Stomach (tissue), 9 donors: ENCODE results near the gene FBXO2. TPM values are rescaled to one million over a fixed set of nuclear protein-coding genes. Genes with fewer than 3 reads are reported as not detected.

Experiments used
- DNase-seq, 2 donors: peaks; one replicate each; pipeline versions ENCODE4 v3.0.0 to v3.0.0-alpha.2; 2013 to 2019
- H3K27ac ChIP-seq, 5 donors: fragments of 200-600 bp in 4 of 5; sonication (generic) in 4 of 5; one replicate each; pipeline ENCODE4 v1.5.1; 2013 to 2019; ENCODE audit warnings: mild to moderate bottlenecking in 1 of 5, moderate library complexity in 1 of 5
- H3K27me3 ChIP-seq, 3 donors: fragments of 200-600 bp; sonication (generic); one replicate each; pipeline ENCODE4 v1.5.1; 2017 to 2019; ENCODE audit warnings: mixed run types in 1 of 3
- H3K36me3 ChIP-seq, 4 donors: fragments of 200-600 bp; sonication (generic); 1 replicate in 3 of 4; 2 replicates in 1 of 4; pipeline ENCODE4 v1.5.1; 2016 to 2019
- H3K4me1 ChIP-seq, 4 donors: fragments of 200-600 bp; sonication (generic); one replicate each; pipeline ENCODE4 v1.5.1; 2016 to 2019
- H3K4me3 ChIP-seq, 4 donors: fragments of 200-600 bp; sonication (generic) in 3 of 4; one replicate each; pipeline ENCODE4 v1.5.1; 2016 to 2019; ENCODE audit warnings: mild to moderate bottlenecking in 1 of 4
- H3K9me3 ChIP-seq, 4 donors: fragments of 200-600 bp; sonication (generic); one replicate each; pipeline ENCODE4 v1.5.1; 2016 to 2019
- EP300 ChIP-seq: sonication (generic); formaldehyde crosslinking; IDR thresholded peaks from one replicate; pipeline ENCODE4 v1.6.1; 2017; ENCODE audit warnings: antibody characterized with exemption
- POLR2A ChIP-seq, 4 donors: fragments of 450-650 bp; IDR thresholded peaks; one replicate each; pipeline ENCODE4 v1.6.1; 2016; ENCODE audit warnings: antibody characterized with exemption in 4 of 4, control low read depth in 2 of 4, mild to moderate bottlenecking in 1 of 4, moderate library complexity in 1 of 4
- POLR2AphosphoS5 ChIP-seq, 3 donors: sonication (generic); formaldehyde crosslinking; IDR thresholded peaks; one replicate each; pipeline ENCODE4 v1.6.1; 2016; ENCODE audit warnings: antibody characterized with exemption in 3 of 3
- WGBS, 5 donors: extraction: QIAGEN DNeasy Blood & Tissue Kit in 3 of 5; methylation state at CpG; one replicate each; pipeline versions ENCODE4 v1.1.5 to v1.1.7; 2013 to 2018; 5-methylcytosine and 5-hydroxymethylcytosine counted together
- intact Hi-C: fragments of 100-400 bp; cut with DNase I; formaldehyde crosslinking; loops from one replicate; pipeline ENCODE4 v1.15.1; 2023; ENCODE audit warnings: low total_unique reads
- polyA plus RNA-seq, 3 donors: library from polyadenylated mRNA; stranded (reverse); fragments of 200-250 nt; gene quantifications; one replicate each; pipeline ENCODE4 v1.2.3, GENCODE V29; 2013
- total RNA-seq, 5 donors: library from RNA; depleted of rRNA; stranded (reverse); fragments of >200 nt; gene quantifications; one replicate each; pipeline versions ENCODE4 v1.1.0 to v1.2.3, GENCODE V29; 2014 to 2016
- TF ChIP-seq, protein P1 (sequence below), 7 experiments: fragments of 450-650 bp in 4 of 7; fragments of 200-600 bp in 3 of 7; sonication (generic) in 3 of 7; IDR thresholded peaks; one replicate each; pipeline ENCODE4 v1.5.1; 2016 to 2019; ENCODE audit warnings: antibody characterized with exemption in 7 of 7, control low read depth in 2 of 7, mild to moderate bottlenecking in 1 of 7
- donor health status: healthy with polysubstance abuse.
- donor health status: Bipolar disorder and iron deficiency.
- donor health status: healthy.

Gene FBXO2
- total and polyA plus RNA-seq, 8 donors: 2.5 to 16.7 (median 9.0) TPM; not detected in 2

DNA sequence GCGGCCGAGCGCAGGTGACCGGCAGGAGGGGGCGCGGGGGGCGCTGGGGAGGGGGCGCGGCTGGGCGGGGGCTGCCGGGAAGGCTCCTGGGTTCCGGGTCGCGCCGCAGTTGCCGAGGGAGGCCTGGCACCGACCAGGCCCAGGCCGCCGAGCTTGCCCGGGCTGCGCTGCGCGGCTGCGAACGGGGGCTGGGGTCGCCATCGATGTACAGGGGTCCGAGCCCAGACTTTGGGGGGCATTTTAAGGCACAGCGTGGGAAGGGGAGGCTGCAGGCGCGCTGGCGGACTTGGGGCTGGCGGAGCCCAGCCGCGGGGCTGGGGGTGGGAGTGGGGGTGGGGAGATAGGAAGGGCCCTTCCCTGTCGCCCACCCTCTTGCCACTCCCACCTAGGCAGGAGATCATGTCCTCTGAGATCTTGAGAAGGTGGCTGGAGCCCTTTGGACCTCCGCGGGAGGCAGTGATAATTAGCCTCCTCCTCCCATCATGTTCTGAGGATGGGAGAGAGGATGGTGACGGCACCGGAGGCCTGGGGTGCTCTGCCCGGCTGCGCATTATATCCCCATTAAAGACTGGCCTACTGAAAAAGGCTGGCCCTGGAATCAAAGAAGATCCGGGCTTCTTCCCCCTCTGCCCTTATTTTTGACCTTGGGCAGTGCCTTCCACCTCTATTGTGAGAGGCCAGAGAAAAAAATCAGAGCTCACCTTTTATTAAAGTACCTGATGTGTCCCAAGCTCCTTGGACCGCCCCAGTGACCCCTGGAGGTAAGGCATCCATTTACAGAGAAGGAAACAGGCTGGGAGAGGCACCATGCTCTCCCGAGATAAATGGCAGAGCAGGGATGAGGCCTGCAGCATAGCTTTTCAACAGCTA is 945 bp upstream of the FBXO2 start:
- TF ChIP-seq, protein P1, sequence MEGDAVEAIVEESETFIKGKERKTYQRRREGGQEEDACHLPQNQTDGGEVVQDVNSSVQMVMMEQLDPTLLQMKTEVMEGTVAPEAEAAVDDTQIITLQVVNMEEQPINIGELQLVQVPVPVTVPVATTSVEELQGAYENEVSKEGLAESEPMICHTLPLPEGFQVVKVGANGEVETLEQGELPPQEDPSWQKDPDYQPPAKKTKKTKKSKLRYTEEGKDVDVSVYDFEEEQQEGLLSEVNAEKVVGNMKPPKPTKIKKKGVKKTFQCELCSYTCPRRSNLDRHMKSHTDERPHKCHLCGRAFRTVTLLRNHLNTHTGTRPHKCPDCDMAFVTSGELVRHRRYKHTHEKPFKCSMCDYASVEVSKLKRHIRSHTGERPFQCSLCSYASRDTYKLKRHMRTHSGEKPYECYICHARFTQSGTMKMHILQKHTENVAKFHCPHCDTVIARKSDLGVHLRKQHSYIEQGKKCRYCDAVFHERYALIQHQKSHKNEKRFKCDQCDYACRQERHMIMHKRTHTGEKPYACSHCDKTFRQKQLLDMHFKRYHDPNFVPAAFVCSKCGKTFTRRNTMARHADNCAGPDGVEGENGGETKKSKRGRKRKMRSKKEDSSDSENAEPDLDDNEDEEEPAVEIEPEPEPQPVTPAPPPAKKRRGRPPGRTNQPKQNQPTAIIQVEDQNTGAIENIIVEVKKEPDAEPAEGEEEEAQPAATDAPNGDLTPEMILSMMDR (IDR thresholded peaks at IDR 0.05): no peak
- TF ChIP-seq POLR2A (IDR thresholded peaks at IDR 0.05) (no peak), EP300 (no peak), POLR2AphosphoS5 (IDR thresholded peaks at IDR 0.05) (no peak)
- peak overlapping the region; percentile 74 to 86 (median 80) for H3K4me3 ChIP-seq
- peak overlapping the region in 3 of 5 donors; percentile 60 to 82 (median 80) for H3K27ac ChIP-seq
- intact Hi-C loops: no loop called here
- H3K9me3 ChIP-seq: no peaks in the 10 kb centered on the region
- peaks cover 0 to 25% (median 20%) of the 10 kb centered on the region in 4 donors for H3K36me3 ChIP-seq
- WGBS, 5 donors: 6 to 17% (median 12%) methylated on average over 14 to 45 of the region's 45 CpGs
- H3K4me1 ChIP-seq: peaks cover 28 to 40% (median 36%) of the 10 kb centered on the region in 4 donors
- peaks cover 0 to 19% (median 1%) of the 10 kb centered on the region in 3 donors for H3K27me3 ChIP-seq
- DNase-seq: no peak

DNA sequence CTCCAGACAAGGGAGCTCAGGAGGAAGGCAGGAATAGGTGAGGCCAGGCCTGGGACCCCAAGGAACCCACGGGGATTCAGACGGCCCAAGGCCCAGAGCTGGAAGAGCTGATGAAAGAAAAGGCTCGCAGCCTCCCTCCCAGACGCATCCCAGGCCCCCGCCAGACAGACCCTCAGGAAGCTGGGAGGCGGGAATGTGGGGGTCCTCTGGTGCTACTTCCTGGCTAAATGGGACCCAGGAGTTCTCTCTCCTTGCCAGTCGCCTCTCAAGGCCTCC is 430 bp downstream of the FBXO2 start:
- H3K36me3 ChIP-seq: peaks cover 0 to 15% (median 9%) of the 10 kb centered on the region in 4 donors
- WGBS, 5 donors: 20 to 55% (median 48%) methylated on average over 1 to 7 of the region's 7 CpGs; no CpG with 5 or more reads in 1 of the 5 donors
- peak overlapping the region in 4 of 5 donors; percentile 80 to 88 (median 84) for H3K27ac ChIP-seq
- no peaks in the 10 kb centered on the region for H3K9me3 ChIP-seq
- DNase-seq: no peak
- H3K4me1 ChIP-seq: peaks cover 42 to 53% (median 50%) of the 10 kb centered on the region in 4 donors
- H3K4me3 ChIP-seq: peak overlapping the region; percentile 74 to 86 (median 80)
- peaks cover 0 to 33% (median 15%) of the 10 kb centered on the region in 3 donors for H3K27me3 ChIP-seq
- TF ChIP-seq POLR2A (IDR thresholded peaks at IDR 0.05) (no peak), EP300 (no peak), POLR2AphosphoS5 (IDR thresholded peaks at IDR 0.05) (no peak)
- TF ChIP-seq, protein P1 (IDR thresholded peaks at IDR 0.05): no peak
- intact Hi-C loops: no loop called here

DNA sequence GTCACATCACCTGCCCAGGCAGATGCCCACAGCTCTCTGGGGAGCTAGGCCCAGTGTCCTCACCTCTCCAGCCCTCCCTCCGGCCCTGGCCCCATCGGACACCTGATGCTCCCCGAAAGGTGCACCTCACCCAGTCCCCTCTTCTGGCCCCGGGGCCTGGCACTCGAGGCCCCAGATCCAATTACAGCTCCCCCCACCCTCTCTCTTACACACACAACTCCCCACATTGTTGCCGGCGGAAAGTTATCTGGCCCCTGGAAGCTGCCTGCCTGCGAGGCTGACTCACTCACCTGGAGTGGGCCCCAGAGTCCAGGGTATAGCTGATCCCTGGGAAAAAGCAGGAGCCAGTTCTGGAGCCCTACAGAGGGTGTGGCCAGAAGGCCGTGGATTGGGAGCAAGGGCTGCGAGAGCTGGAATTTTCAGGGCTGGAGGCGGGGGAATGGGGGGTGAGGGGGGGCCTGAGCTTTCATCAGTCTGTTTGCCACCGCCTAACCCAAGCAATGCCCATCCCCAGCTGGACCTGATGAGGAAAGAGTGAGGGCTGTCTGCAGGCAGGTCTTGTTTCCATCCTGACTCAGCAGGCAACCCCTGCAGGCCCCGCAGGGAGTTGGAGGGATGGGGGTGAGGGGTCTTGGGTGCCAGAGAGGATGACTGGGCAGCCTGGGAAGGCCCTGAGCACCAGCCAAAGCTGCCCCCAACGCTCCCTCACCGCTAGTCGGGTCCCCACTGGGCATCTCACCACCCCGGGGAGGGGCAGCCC is 948 bp downstream of the FBXO2 start:
- WGBS, 5 donors: 47 to 73% (median 51%) methylated on average over 11 to 17 of the region's 17 CpGs
- Histone ChIP-seq H3K36me3 (peaks cover 0 to 10% (median 3%) of the 10 kb centered on the region in 4 donors), H3K27ac (peak overlapping the region; percentile 8 to 88 (median 82)), H3K9me3 (no peaks in the 10 kb centered on the region), H3K4me3 (peak overlapping the region; percentile 74 to 86 (median 80)), H3K4me1 (peaks cover 47 to 59% (median 55%) of the 10 kb centered on the region in 4 donors), H3K27me3 (peaks cover 0 to 38% (median 20%) of the 10 kb centered on the region in 3 donors)
- intact Hi-C loops: no loop called here
- DNase-seq: peak; percentile 63 to 88
- TF ChIP-seq POLR2A (IDR thresholded peaks at IDR 0.05): no peak
- no peak for TF ChIP-seq POLR2AphosphoS5 (IDR thresholded peaks at IDR 0.05)
- TF ChIP-seq EP300: no peak
- TF ChIP-seq, protein P1 (IDR thresholded peaks at IDR 0.05): no peak

DNA sequence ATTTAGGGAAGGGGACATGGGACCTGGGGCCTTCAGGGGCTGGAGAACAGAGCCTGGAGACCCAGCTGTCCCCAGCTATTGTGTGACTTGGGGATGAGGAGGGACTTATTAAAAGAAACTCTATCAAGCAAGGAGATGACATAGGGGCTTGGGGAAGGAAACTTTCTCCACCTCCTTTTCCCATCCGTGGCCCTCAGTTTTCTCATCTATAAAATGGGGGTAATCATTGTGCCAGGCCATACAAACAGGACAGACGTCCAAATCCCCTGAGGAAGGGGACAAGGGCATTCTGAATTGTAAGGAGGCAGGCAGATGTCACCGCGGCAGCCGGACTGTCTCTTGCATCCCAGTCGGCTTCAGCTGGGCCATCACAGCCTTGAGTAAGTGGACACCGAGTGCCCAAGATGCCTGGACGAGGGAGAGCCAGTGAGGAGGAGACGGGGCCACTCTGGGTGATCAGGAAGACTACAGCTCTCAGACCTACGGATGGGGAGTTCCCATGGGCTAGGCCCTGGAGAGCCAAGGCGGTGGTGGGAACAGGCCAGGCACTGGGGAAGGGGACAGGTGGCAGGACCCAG is 1.9 kb downstream of the FBXO2 start:
- no peaks in the 10 kb centered on the region for H3K9me3 ChIP-seq
- intact Hi-C loops: no loop called here
- TF ChIP-seq POLR2AphosphoS5 (IDR thresholded peaks at IDR 0.05) (no peak), POLR2A (IDR thresholded peaks at IDR 0.05) (no peak), EP300 (no peak)
- TF ChIP-seq, protein P1 (IDR thresholded peaks at IDR 0.05): no peak
- 89 to 92% (median 90%) methylated on average over 11 of the region's 11 CpGs for WGBS, 5 donors
- no peak overlapping the region for H3K4me3 ChIP-seq
- peaks cover 0 to 8% (median 2%) of the 10 kb centered on the region in 4 donors for H3K36me3 ChIP-seq
- H3K27me3 ChIP-seq: peaks cover 0 to 46% (median 20%) of the 10 kb centered on the region in 3 donors
- no peak for DNase-seq
- H3K4me1 ChIP-seq: peaks cover 51 to 63% (median 56%) of the 10 kb centered on the region in 4 donors
- peak overlapping the region in 1 of 5 donors; percentile 88 for H3K27ac ChIP-seq
